ENCODE measurements around the gene ZNF219. TPM values are rescaled to one million over a fixed set of nuclear protein-coding genes. Genes with fewer than 3 reads are reported as not detected.

ZNF219 gene
- total RNA-seq, 1 experiment from 2014 or later: 45.8 TPM

- DNase-seq (ENCODE audit: low spot score): peak; percentile 98
- in situ Hi-C loops (cut with HindIII; ENCODE audit: low sequenced_read_pairs): no loop called here
Observed at GRCh38 chr14:21103710-21104447, 5.4 kb upstream of the ZNF219 start.

GRCh38 chr14:21103411-21103709 is 4.9 kb upstream of the ZNF219 start:
- in situ Hi-C loops (cut with HindIII; ENCODE audit: low sequenced_read_pairs): no loop called here
- DNase-seq (ENCODE audit: low spot score): no peak

- peak; percentile 24 for DNase-seq (ENCODE audit: low spot score)
- in situ Hi-C loops (cut with HindIII; ENCODE audit: low sequenced_read_pairs): no loop called here
Observed at GRCh38 chr14:21102521-21103410, 4.3 kb upstream of the ZNF219 start.

GRCh38 chr14:21101802-21102413 is 3.5 kb upstream of the ZNF219 start:
- DNase-seq (ENCODE audit: low spot score): no peak
- in situ Hi-C loops (cut with HindIII; ENCODE audit: low sequenced_read_pairs): no loop called here

GRCh38 chr14:21100931-21101330 is 2.5 kb upstream of the ZNF219 start, which contains the start of gene TMEM253:
TSS of gene TMEM253 (plus strand) at chr14:21101066. CDS start at chr14:21101344, 278 bp downstream.
- DNase-seq (ENCODE audit: low spot score): no peak
- in situ Hi-C loops (cut with HindIII; ENCODE audit: low sequenced_read_pairs): no loop called here

GRCh38 chr14:21099596-21099985 is 1.1 kb upstream of the ZNF219 start:
- in situ Hi-C loops (cut with HindIII; ENCODE audit: low sequenced_read_pairs): no loop called here
- no peak for DNase-seq (ENCODE audit: low spot score)

- no peak for DNase-seq (ENCODE audit: low spot score)
- in situ Hi-C loops (cut with HindIII; ENCODE audit: low sequenced_read_pairs): no loop called here
Observed at GRCh38 chr14:21098892-21099595, 589 bp upstream of the ZNF219 start.

- DNase-seq (ENCODE audit: low spot score): peak; percentile 40
- in situ Hi-C loops (cut with HindIII; ENCODE audit: low sequenced_read_pairs): no loop called here
Observed at GRCh38 chr14:21097636-21098075, 799 bp downstream of the ZNF219 start.

- DNase-seq (ENCODE audit: low spot score): peak; percentile 69
- in situ Hi-C loops (cut with HindIII; ENCODE audit: low sequenced_read_pairs): no loop called here
Observed at GRCh38 chr14:21096978-21097635, 1.3 kb downstream of the ZNF219 start.

- peak; percentile 44 for DNase-seq (ENCODE audit: low spot score)
- in situ Hi-C loops (cut with HindIII; ENCODE audit: low sequenced_read_pairs): no loop called here
Observed at GRCh38 chr14:21096438-21096837, 2.0 kb downstream of the ZNF219 start.

- peak; percentile 88 for DNase-seq (ENCODE audit: low spot score)
- in situ Hi-C loops (cut with HindIII; ENCODE audit: low sequenced_read_pairs): no loop called here
Observed at GRCh38 chr14:21095430-21096205, 2.8 kb downstream of the ZNF219 start.

GRCh38 chr14:21093769-21094681 is 4.4 kb downstream of the ZNF219 start:
- DNase-seq (ENCODE audit: low spot score): peak; percentile 65
- in situ Hi-C loops (cut with HindIII; ENCODE audit: low sequenced_read_pairs): no loop called here

GRCh38 chr14:21093018-21093417 is 5.4 kb downstream of the ZNF219 start:
- in situ Hi-C loops (cut with HindIII; ENCODE audit: low sequenced_read_pairs): no loop called here
- no peak for DNase-seq (ENCODE audit: low spot score)

- peak; percentile 72 for DNase-seq (ENCODE audit: low spot score)
- in situ Hi-C loops (cut with HindIII; ENCODE audit: low sequenced_read_pairs): no loop called here
Observed at GRCh38 chr14:21092273-21093011, 6.0 kb downstream of the ZNF219 start.

- DNase-seq (ENCODE audit: low spot score): no peak
- in situ Hi-C loops (cut with HindIII; ENCODE audit: low sequenced_read_pairs): no loop called here
Observed at GRCh38 chr14:21091821-21092272, 6.6 kb downstream of the ZNF219 start.

- DNase-seq (ENCODE audit: low spot score): no peak
- in situ Hi-C loops (cut with HindIII; ENCODE audit: low sequenced_read_pairs): no loop called here
Observed at GRCh38 chr14:21090940-21091663, 7.4 kb downstream of the ZNF219 start.
